Thyroid gland (tissue), 4 donors: ENCODE data around the gene PRND. TPM values are rescaled to one million over a fixed set of nuclear protein-coding genes. Genes with fewer than 3 reads are reported as not detected.

Source experiments
- DNase-seq, 2 donors: peaks; one replicate each; pipeline ENCODE4 v3.0.0-alpha.2; 2019
- H3K27ac ChIP-seq, 3 donors: fragments of 200-600 bp; sonication (generic); 1 replicate in 2 of 3; 2 replicates in 1 of 3; pipeline ENCODE4 v1.5.1; 2016 to 2019; ENCODE audit warnings: mild to moderate bottlenecking in 1 of 3, moderate library complexity in 1 of 3
- H3K27me3 ChIP-seq: fragments of 200-600 bp; sonication (generic); one replicate; pipeline ENCODE4 v1.5.1; 2019
- H3K36me3 ChIP-seq, 2 donors: fragments of 200-600 bp; sonication (generic); one replicate each; pipeline ENCODE4 v1.5.1; 2016 to 2019
- H3K4me1 ChIP-seq, 2 donors: fragments of 200-600 bp; sonication (generic); one replicate each; pipeline ENCODE4 v1.5.1; 2017 to 2019
- H3K4me3 ChIP-seq, 3 donors: fragments of 200-600 bp; sonication (generic); replicated peaks in 1 of 3; 1 replicate in 2 of 3; 2 replicates in 1 of 3; pipeline ENCODE4 v1.5.1; 2016; ENCODE audit warnings: mild to moderate bottlenecking in 1 of 3
- H3K9me3 ChIP-seq: fragments of 200-600 bp; sonication (generic); one replicate; pipeline ENCODE4 v1.5.1; 2017
- POLR2A ChIP-seq, 2 donors: fragments of 450-650 bp; IDR thresholded peaks; one replicate each; pipeline ENCODE4 v1.6.1; 2017; ENCODE audit warnings: antibody characterized with exemption in 2 of 2, mild to moderate bottlenecking in 2 of 2, moderate library complexity in 1 of 2
- WGBS, 2 donors: methylation state at CpG; one replicate each; pipeline ENCODE4 v1.1.5; 2017; 5-methylcytosine and 5-hydroxymethylcytosine counted together
- intact Hi-C: fragments of 100-400 bp; cut with DNase I; formaldehyde crosslinking; loops from one replicate; pipeline ENCODE4 v1.15.1; 2023
- total RNA-seq, 4 donors: library from RNA; depleted of rRNA; stranded (reverse); fragments of >200 nt; gene quantifications; one replicate each; pipeline ENCODE4 v1.2.3, GENCODE V29; 2016
- TF ChIP-seq, protein P1 (sequence below), 6 experiments: fragments of 200-600 bp in 3 of 6; fragments of 450-650 bp in 3 of 6; sonication (generic) in 3 of 6; IDR thresholded peaks; one replicate each; pipeline ENCODE4 v1.5.1; 2016 to 2019; ENCODE audit warnings: antibody characterized with exemption in 6 of 6, mild to moderate bottlenecking in 2 of 6, inconsistent platforms in 1 of 6, moderate library complexity in 1 of 6

PRND gene, protein sequence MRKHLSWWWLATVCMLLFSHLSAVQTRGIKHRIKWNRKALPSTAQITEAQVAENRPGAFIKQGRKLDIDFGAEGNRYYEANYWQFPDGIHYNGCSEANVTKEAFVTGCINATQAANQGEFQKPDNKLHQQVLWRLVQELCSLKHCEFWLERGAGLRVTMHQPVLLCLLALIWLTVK
- total RNA-seq = 1 to 10 TPM in 1 of 4 donors, under 1 TPM in 1, not detected in 2; 0.89 to 2.0 TPM

DNA sequence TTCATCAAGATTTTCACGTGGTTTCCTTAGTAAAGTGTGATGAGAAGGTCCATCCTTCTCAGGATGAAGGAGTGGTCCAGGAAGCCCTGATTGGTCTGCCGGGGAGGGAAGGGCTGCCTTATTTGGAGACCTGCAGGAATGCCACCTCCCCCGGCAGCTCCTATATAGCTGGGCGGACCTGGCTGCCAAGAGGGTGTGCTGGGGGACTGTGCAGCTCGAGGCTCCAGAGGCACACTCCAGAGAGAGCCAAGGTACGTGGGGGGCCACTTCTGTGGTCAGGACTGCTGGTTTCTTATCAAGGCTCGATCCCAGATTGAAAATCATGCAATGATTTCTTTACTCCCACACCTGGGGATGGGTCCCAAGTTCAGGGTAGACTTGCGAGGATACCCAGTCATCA, at the start of gene PRND:
Gene PRND, plus strand, starts transcription at position 191 of the 400 bp plus-strand sequence. CDS start 2,643 bp downstream, outside the sequence.
- no peaks in the 10 kb centered on the region for H3K36me3 ChIP-seq
- H3K27me3 ChIP-seq = no peaks in the 10 kb centered on the region
- peaks cover 0 to 4% of the 10 kb centered on the region in 2 donors for H3K4me1 ChIP-seq
- DNase-seq = no peak
- no peak within 1 kb of the TSS for H3K4me3 ChIP-seq
- no peak within 1 kb of the TSS for H3K27ac ChIP-seq
- WGBS, 2 donors = 76% methylated on average over 5 to 8 of the region's 8 CpGs
- H3K9me3 ChIP-seq = no peaks in the 10 kb centered on the region
- TF ChIP-seq POLR2A (IDR thresholded peaks at IDR 0.05) = no peak
- TF ChIP-seq, protein P1, sequence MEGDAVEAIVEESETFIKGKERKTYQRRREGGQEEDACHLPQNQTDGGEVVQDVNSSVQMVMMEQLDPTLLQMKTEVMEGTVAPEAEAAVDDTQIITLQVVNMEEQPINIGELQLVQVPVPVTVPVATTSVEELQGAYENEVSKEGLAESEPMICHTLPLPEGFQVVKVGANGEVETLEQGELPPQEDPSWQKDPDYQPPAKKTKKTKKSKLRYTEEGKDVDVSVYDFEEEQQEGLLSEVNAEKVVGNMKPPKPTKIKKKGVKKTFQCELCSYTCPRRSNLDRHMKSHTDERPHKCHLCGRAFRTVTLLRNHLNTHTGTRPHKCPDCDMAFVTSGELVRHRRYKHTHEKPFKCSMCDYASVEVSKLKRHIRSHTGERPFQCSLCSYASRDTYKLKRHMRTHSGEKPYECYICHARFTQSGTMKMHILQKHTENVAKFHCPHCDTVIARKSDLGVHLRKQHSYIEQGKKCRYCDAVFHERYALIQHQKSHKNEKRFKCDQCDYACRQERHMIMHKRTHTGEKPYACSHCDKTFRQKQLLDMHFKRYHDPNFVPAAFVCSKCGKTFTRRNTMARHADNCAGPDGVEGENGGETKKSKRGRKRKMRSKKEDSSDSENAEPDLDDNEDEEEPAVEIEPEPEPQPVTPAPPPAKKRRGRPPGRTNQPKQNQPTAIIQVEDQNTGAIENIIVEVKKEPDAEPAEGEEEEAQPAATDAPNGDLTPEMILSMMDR (IDR thresholded peaks at IDR 0.05) = no peak
- intact Hi-C loops = loop anchor here (2.0 kb wide), 1 partner anchor 115 kb away; no protein-coding TSS in a partner anchor

DNA sequence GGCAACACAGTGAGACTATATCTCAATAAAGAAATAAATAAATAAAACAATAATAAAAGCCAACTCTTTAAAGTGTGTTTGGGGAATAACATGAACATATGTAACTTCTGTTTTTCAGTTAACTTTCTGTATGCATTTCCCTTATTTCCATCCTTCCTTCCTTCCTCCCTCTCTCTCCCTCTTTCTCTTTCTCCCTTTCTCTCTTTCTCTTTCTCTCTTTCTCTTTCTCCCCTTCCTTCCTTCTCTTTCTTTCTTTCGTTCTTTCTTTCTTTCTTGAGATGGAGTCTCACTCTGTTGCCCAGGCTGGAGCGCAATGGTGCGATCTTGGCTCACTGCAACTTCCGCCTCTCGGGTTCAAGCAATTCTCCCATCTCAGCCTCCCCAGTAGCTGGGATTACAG, 48.8 kb upstream of the PRND start:
- Histone ChIP-seq H3K27ac (no peak overlapping the region), H3K4me3 (no peak overlapping the region), H3K4me1 (no peaks in the 10 kb centered on the region), H3K9me3 (no peaks in the 10 kb centered on the region), H3K36me3 (no peaks in the 10 kb centered on the region), H3K27me3 (no peaks in the 10 kb centered on the region)
- WGBS, 2 donors = 95 to 97% methylated on average over 5 of the region's 5 CpGs
- no peak for DNase-seq
- intact Hi-C loops = no loop called here
- TF ChIP-seq POLR2A (IDR thresholded peaks at IDR 0.05) = no peak
- TF ChIP-seq, protein P1 (IDR thresholded peaks at IDR 0.05) = no peak

DNA sequence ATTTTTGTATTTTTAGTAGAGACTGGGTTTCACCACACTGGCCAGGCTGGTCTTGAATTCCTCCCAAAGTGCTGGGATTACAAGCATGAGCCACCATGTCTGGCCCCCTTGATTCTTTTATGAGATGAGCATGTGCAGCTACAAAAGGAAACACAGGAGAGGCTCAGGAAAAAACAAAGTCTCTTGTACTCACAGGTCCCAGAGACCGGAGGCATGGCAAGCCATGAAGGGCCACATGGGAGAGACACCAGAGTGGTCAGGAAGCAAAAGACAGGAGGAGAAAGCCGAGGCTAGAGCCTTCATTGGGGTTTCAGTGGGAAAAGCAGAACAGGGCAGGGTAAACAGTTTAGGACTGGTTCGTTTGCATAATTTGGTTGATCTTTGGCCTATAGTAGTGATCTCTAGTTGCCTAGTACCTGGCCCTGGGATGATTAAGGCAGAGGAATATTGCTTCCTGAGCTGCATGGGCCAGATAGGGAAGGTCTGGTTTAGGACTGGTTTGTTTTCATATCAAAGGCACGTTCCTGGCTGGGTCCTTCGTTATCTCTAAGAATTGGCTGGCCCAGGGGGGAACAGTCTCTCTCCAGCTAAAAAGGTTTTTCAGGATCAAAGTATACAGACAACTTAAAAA, 48.2 kb upstream of the PRND start:
- WGBS, 2 donors = 61 to 63% methylated on average over 5 of the region's 5 CpGs

DNA sequence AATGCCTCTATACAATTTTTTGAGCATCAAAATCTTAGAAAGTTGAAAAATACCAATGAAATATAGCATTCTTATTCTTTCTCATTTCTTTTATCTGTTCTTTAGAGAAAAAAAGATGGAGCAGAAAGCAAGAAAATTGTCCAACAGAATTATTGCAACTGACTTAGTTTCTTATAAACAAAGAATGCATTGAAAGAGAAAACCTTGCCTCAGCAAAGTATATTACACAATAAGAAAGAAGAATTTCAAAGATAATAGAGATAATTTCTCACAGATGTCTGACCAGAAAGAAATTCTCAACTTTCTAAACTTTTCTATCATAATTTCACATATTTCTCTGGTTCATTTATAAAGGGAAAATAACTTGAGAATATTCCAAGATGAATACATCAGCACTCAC, 47.0 kb upstream of the PRND start:
- no peaks in the 10 kb centered on the region for H3K9me3 ChIP-seq
- H3K27me3 ChIP-seq = no peaks in the 10 kb centered on the region
- no peak for DNase-seq
- TF ChIP-seq, protein P1 (IDR thresholded peaks at IDR 0.05) = no peak
- no peak for TF ChIP-seq POLR2A (IDR thresholded peaks at IDR 0.05)
- H3K4me1 ChIP-seq = no peaks in the 10 kb centered on the region
- no peaks in the 10 kb centered on the region for H3K36me3 ChIP-seq
- intact Hi-C loops = no loop called here
- no peak overlapping the region for H3K4me3 ChIP-seq
- H3K27ac ChIP-seq = no peak overlapping the region

More for the DNA sequence above, 48.2 kb upstream of the PRND start:
- no peak for DNase-seq
- no peaks in the 10 kb centered on the region for H3K9me3 ChIP-seq
- no peak overlapping the region for H3K27ac ChIP-seq
- no peaks in the 10 kb centered on the region for H3K27me3 ChIP-seq
- TF ChIP-seq, protein P1 (IDR thresholded peaks at IDR 0.05) = no peak
- no peak for TF ChIP-seq POLR2A (IDR thresholded peaks at IDR 0.05)
- no peaks in the 10 kb centered on the region for H3K36me3 ChIP-seq
- intact Hi-C loops = no loop called here
- no peak overlapping the region for H3K4me3 ChIP-seq
- no peaks in the 10 kb centered on the region for H3K4me1 ChIP-seq

DNA sequence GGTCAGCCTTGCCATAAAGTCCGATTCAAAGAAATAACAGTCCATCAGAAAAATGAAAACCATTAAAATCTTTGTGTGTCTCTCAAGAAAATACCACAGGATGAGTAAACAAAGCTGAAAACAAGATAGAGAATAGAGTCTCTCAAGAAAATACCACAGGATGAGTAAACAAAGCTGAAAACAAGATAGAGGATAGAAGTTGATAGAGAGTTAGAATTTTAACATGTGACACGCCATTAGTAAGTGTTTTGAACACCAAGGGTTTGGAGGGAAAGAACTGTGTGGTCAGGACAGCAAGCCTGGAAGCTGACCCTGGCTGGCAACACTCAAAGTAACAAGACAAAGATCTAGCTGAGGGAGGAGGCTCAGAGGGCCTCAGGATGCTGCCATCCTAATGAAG, 43.9 kb upstream of the PRND start:
- H3K36me3 ChIP-seq = no peaks in the 10 kb centered on the region
- TF ChIP-seq POLR2A (IDR thresholded peaks at IDR 0.05) = no peak
- TF ChIP-seq, protein P1 (IDR thresholded peaks at IDR 0.05) = no peak
- H3K27me3 ChIP-seq = no peaks in the 10 kb centered on the region
- no peak overlapping the region for H3K4me3 ChIP-seq
- intact Hi-C loops = no loop called here
- no peaks in the 10 kb centered on the region for H3K4me1 ChIP-seq
- DNase-seq = no peak
- H3K27ac ChIP-seq = no peak overlapping the region
- WGBS, 2 donors = 90 to 93% methylated on average over 2 of the region's 2 CpGs
- H3K9me3 ChIP-seq = no peaks in the 10 kb centered on the region
